B cell (primary cell): ENCODE data around the gene HJURP. TPM values are rescaled to one million over a fixed set of nuclear protein-coding genes. Genes with fewer than 3 reads are reported as not detected.

Source experiments
- ATAC-seq: fragments of 200-7000 bp; cut with Tn5 transposase; one replicate; pipeline ENCODE4 v1.10.0; 2021; ENCODE audit warnings: low read depth, mild to moderate bottlenecking, moderate number of reproducible peaks, moderate library complexity
- CTCF ChIA-PET: fragments of 350-600 bp; sonication (Branson Sonifier 250); formaldehyde crosslinking; loops from one replicate; lab custom pipeline; 2021; ENCODE audit warnings: antibody characterized with exemption, inconsistent platforms; lab: Charles Lee
- POLR2A ChIA-PET: fragments of 350-600 bp; sonication (Branson Sonifier 250); formaldehyde crosslinking; loops from one replicate; lab custom pipeline; 2021; ENCODE audit warnings: antibody characterized with exemption; lab: Charles Lee
- DNase-seq: peaks from one replicate; pipeline ENCODE4 v3.0.0; 2013
- H2AFZ ChIP-seq: 2 replicates; pipeline ENCODE4 v1.6.1; 2012; ENCODE audit warnings: mild to moderate bottlenecking, low read depth, low read length; ENCODE audit not compliant: insufficient read depth, poor library complexity, severe bottlenecking
- H3K27ac ChIP-seq, 2 donors: 1 replicate in 1 of 2; 2 replicates in 1 of 2; pipeline ENCODE4 v1.5.1; 2012 to 2013; ENCODE audit warnings: low read length in 2 of 2, mild to moderate bottlenecking in 2 of 2, moderate library complexity in 1 of 2
- H3K27me3 ChIP-seq, 4 experiments: fragments of 200-600 bp in 1 of 4; sonication (generic) in 1 of 4; replicated peaks in 1 of 4; 1 replicate in 2 of 4; 2 replicates in 2 of 4; pipeline versions ENCODE4 v1.6.1 to v1.7.0; 2013 to 2016; ENCODE audit warnings: low read length in 3 of 4, mild to moderate bottlenecking in 2 of 4, mixed read lengths in 1 of 4, moderate library complexity in 1 of 4; ENCODE audit not compliant: insufficient read depth in 4 of 4, control insufficient read depth in 3 of 4; ENCODE audit errors: control extremely low read depth in 1 of 4
- H3K36me3 ChIP-seq, 2 experiments: replicated peaks in 1 of 2; 1 replicate in 1 of 2; 2 replicates in 1 of 2; pipeline versions ENCODE4 v1.6.1 to v1.7.1; 2013; ENCODE audit warnings: low read length in 1 of 2; ENCODE audit not compliant: insufficient read depth in 2 of 2, control insufficient read depth in 1 of 2; ENCODE audit errors: control extremely low read depth in 1 of 2, extremely low read depth in 1 of 2
- H3K4me1 ChIP-seq, 2 donors: fragments of 200-600 bp in 1 of 2; sonication (generic) in 1 of 2; 1 replicate in 1 of 2; 2 replicates in 1 of 2; pipeline versions ENCODE4 v1.5.1 to v1.6.1; 2013 to 2017; ENCODE audit warnings: low read length in 2 of 2; ENCODE audit not compliant: control insufficient read depth in 2 of 2, insufficient read depth in 2 of 2
- H3K4me2 ChIP-seq: replicated peaks from 2 replicates; pipeline ENCODE3; 2012; ENCODE audit warnings: mild to moderate bottlenecking, low read depth, low read length; ENCODE audit not compliant: poor library complexity, severe bottlenecking
- H3K4me3 ChIP-seq, 5 experiments: fragments of 200-600 bp in 1 of 5; sonication (generic) in 1 of 5; 1 replicate in 3 of 5; 2 replicates in 2 of 5; pipeline versions ENCODE4 v1.5.1 to v1.7.0; 2011 to 2016; ENCODE audit warnings: low read length in 4 of 5, mild to moderate bottlenecking in 4 of 5, low read depth in 2 of 5, control low read depth in 1 of 5, moderate library complexity in 1 of 5; ENCODE audit not compliant: insufficient read depth in 1 of 5; ENCODE audit errors: control extremely low read depth in 1 of 5, extremely low read depth in 1 of 5
- H3K79me2 ChIP-seq: fragments of 200-600 bp; sonication (generic); one replicate; pipeline ENCODE4 v1.6.0; 2016; ENCODE audit warnings: low read length; ENCODE audit not compliant: control insufficient read depth, insufficient read depth
- H3K9ac ChIP-seq: fragments of 200-600 bp; sonication (generic); 2 replicates; pipeline ENCODE4 v1.6.1; 2017; ENCODE audit warnings: mild to moderate bottlenecking, low read length, moderate library complexity
- H3K9me3 ChIP-seq, 3 donors: one replicate each; pipeline versions ENCODE4 v1.6.1 to v1.7.1; 2013; ENCODE audit warnings: low read length in 2 of 3; ENCODE audit not compliant: control insufficient read depth in 2 of 3, insufficient read depth in 1 of 3; ENCODE audit errors: control extremely low read depth in 1 of 3
- H4K20me1 ChIP-seq: 2 replicates; pipeline ENCODE4 v1.6.0; 2012; ENCODE audit warnings: mild to moderate bottlenecking, low read length; ENCODE audit not compliant: insufficient read depth, control insufficient read depth, poor library complexity, severe bottlenecking
- H3K27ac Mint-ChIP-seq: one replicate; pipeline ENCODE4 v1.8.0; 2021; ENCODE audit warnings: mixed read lengths
- H3K27me3 Mint-ChIP-seq: one replicate; pipeline ENCODE4 v1.8.0; 2021; ENCODE audit warnings: mixed read lengths
- H3K4me1 Mint-ChIP-seq: one replicate; pipeline ENCODE4 v1.8.0; 2021; ENCODE audit warnings: mixed read lengths
- H3K4me3 Mint-ChIP-seq: one replicate; pipeline ENCODE4 v1.8.0; 2021; ENCODE audit warnings: mixed read lengths
- H3K9me3 Mint-ChIP-seq: one replicate; pipeline ENCODE4 v1.8.0; 2022; ENCODE audit warnings: mixed read lengths; ENCODE audit not compliant: insufficient read depth
- CTCF ChIP-seq: fragments of 200-600 bp; IDR thresholded peaks from one replicate; pipeline ENCODE4 v1.8.0; 2022; ENCODE audit warnings: antibody characterized with exemption, mild to moderate bottlenecking
- EZH2 ChIP-seq: IDR thresholded peaks from 2 replicates; pipeline ENCODE4 v1.6.1; 2012; ENCODE audit warnings: borderline replicate concordance, low read depth, mild to moderate bottlenecking, moderate library complexity, low read length; ENCODE audit not compliant: insufficient read depth, poor library complexity, severe bottlenecking
- WGBS: methylation state at CpG from one replicate; pipeline ENCODE4 v1.1.5; 2013; ENCODE audit warnings: missing lambda C conversion rate; ENCODE audit not compliant: insufficient coverage; 5-methylcytosine and 5-hydroxymethylcytosine counted together
- intact Hi-C: fragments of 100-400 bp; cut with micrococcal nuclease; formaldehyde crosslinking; loops from one replicate; pipeline ENCODE4 v1.10.0; 2022
- polyA plus RNA-seq: library from polyadenylated mRNA; depleted of rRNA; stranded (reverse); fragments of >200 nt; gene quantifications from 2 replicates; pipeline ENCODE4 v1.2.3, GENCODE V29; 2012
- total RNA-seq, 2 donors: library from RNA; stranded (reverse); fragments of 120-200 nt in 1 of 2; gene quantifications; 1 replicate in 1 of 2; 2 replicates in 1 of 2; pipeline versions ENCODE4 v1.2.3 to v1.2.4, GENCODE V29; 2013 to 2022

The HJURP gene
- total and polyA plus RNA-seq, 2 donors (not counting 1 experiment from before 2014, with no cell fraction given): 0.42 to 0.73 TPM

GRCh38 chr2:233857511-233858141 lies 3.3 kb upstream of the HJURP start:
- Histone ChIP-seq H3K79me2 (no peaks in the 10 kb centered on the region), H3K9ac (no peak overlapping the region), H2AFZ (no peak overlapping the region), H3K4me2 (no peak overlapping the region), H4K20me1 (no peaks in the 10 kb centered on the region), H3K4me1 (peaks cover 6 to 19% of the 10 kb centered on the region in 2 donors), H3K4me3 (no peak overlapping the region), H3K27me3 (no peaks in the 10 kb centered on the region), H3K27ac (no peak overlapping the region), H3K9me3 (no peaks in the 10 kb centered on the region), H3K36me3 (no peaks in the 10 kb centered on the region)
- DNase-seq: peak; percentile 58
- ChIA-PET POLR2A (no interaction called here), CTCF (interaction anchor here (0.5 kb wide), 1 partner anchor 157 kb away, joined by 3 read pairs; no protein-coding TSS in a partner anchor)
- ATAC-seq: no peak
- no peaks in the 10 kb centered on the region for H3K9me3 Mint-ChIP-seq
- no peak overlapping the region for H3K4me3 Mint-ChIP-seq
- intact Hi-C loops: no loop called here
- H3K27ac Mint-ChIP-seq: no peak overlapping the region
- H3K27me3 Mint-ChIP-seq: peaks cover 5% of the 10 kb centered on the region
- peaks cover 20% of the 10 kb centered on the region for H3K4me1 Mint-ChIP-seq
- 31% methylated on average over 5 of the region's 9 CpGs for WGBS
- TF ChIP-seq EZH2 (no peak), CTCF (peak; percentile 76)

- H3K4me3 Mint-ChIP-seq: peak overlapping the region; percentile 14
- Histone ChIP-seq H3K4me3 (no peak overlapping the region), H3K27me3 (no peaks in the 10 kb centered on the region), H3K79me2 (no peaks in the 10 kb centered on the region), H4K20me1 (no peaks in the 10 kb centered on the region), H3K9ac (no peak overlapping the region), H3K4me2 (no peak overlapping the region), H3K9me3 (no peaks in the 10 kb centered on the region), H3K4me1 (peaks cover 6 to 19% of the 10 kb centered on the region in 2 donors), H3K36me3 (no peaks in the 10 kb centered on the region), H3K27ac (no peak overlapping the region), H2AFZ (peak overlapping the region; percentile 8)
- H3K9me3 Mint-ChIP-seq: no peaks in the 10 kb centered on the region
- 98% methylated on average over 5 of the region's 5 CpGs for whole genome bisulfite sequencing
- no peak overlapping the region for H3K27ac Mint-ChIP-seq
- no peak for TF ChIP-seq CTCF
- no peak for TF ChIP-seq EZH2
- intact Hi-C loops: no loop called here
- DNase-seq: no peak
- ATAC-seq: no peak
- peaks cover 7% of the 10 kb centered on the region for H3K27me3 Mint-ChIP-seq
- peaks cover 20% of the 10 kb centered on the region for H3K4me1 Mint-ChIP-seq
- ChIA-PET CTCF (no interaction called here), POLR2A (no interaction called here)
Measured at GRCh38 chr2:233856184-233856583, 1.8 kb upstream of the HJURP start.
